Trophoblast cell (in vitro differentiated cells and primary cell): ENCODE results near the gene C1GALT1.
A peak's percentile ranks its signal among the peaks of the same experiment; 100 is the strongest.

Experiments used
- DNase-seq, 2 donors: peaks; one replicate each; pipeline ENCODE4 v3.0.0-alpha.2; 2016
- H2AFZ ChIP-seq: 2 replicates; pipeline ENCODE4 v1.6.1; 2013; ENCODE audit warnings: low read length, moderate library complexity, mild to moderate bottlenecking; ENCODE audit not compliant: insufficient read depth, poor library complexity
- H2AK5ac ChIP-seq: 2 replicates; pipeline ENCODE4 v1.6.1; 2013; ENCODE audit warnings: mild to moderate bottlenecking, low read length
- H2BK120ac ChIP-seq: 2 replicates; pipeline ENCODE4 v1.6.1; 2013; ENCODE audit warnings: low read length, mild to moderate bottlenecking, moderate library complexity; ENCODE audit not compliant: insufficient read depth, poor library complexity
- H2BK12ac ChIP-seq: 2 replicates; pipeline ENCODE4 v1.6.1; 2013; ENCODE audit warnings: mild to moderate bottlenecking, low read length, moderate library complexity
- H2BK5ac ChIP-seq: 2 replicates; pipeline ENCODE4 v1.6.1; 2013; ENCODE audit warnings: low read length, low read depth, moderate library complexity, mild to moderate bottlenecking; ENCODE audit not compliant: poor library complexity
- H3K14ac ChIP-seq: 2 replicates; pipeline ENCODE4 v1.6.1; 2013; ENCODE audit warnings: mild to moderate bottlenecking, low read length
- H3K18ac ChIP-seq: 2 replicates; pipeline ENCODE4 v1.6.1; 2013; ENCODE audit warnings: mild to moderate bottlenecking, low read length
- H3K23ac ChIP-seq: 2 replicates; pipeline ENCODE4 v1.6.1; 2013; ENCODE audit warnings: low read length
- H3K27ac ChIP-seq: 2 replicates; pipeline ENCODE4 v1.5.1; 2013; ENCODE audit warnings: low read depth, mild to moderate bottlenecking, inconsistent platforms, low read length, moderate library complexity
- H3K27me3 ChIP-seq: 2 replicates; pipeline ENCODE4 v1.6.1; 2013; ENCODE audit warnings: inconsistent platforms, mild to moderate bottlenecking, low read length, moderate library complexity; ENCODE audit not compliant: insufficient read depth
- H3K36me3 ChIP-seq, 2 experiments: 1 replicate in 1 of 2; 2 replicates in 1 of 2; pipeline ENCODE4 v1.6.1; 2013; ENCODE audit warnings: low read length in 2 of 2, mild to moderate bottlenecking in 2 of 2, moderate library complexity in 1 of 2; ENCODE audit not compliant: insufficient read depth in 2 of 2, control insufficient read depth in 1 of 2
- H3K4ac ChIP-seq: 2 replicates; pipeline ENCODE4 v1.6.1; 2013; ENCODE audit warnings: low read depth, mild to moderate bottlenecking, low read length, moderate library complexity
- H3K4me1 ChIP-seq, 2 experiments: 1 replicate in 1 of 2; 2 replicates in 1 of 2; pipeline ENCODE4 v1.6.1; 2013; ENCODE audit warnings: low read length in 2 of 2, mild to moderate bottlenecking in 2 of 2, moderate library complexity in 1 of 2; ENCODE audit not compliant: insufficient read depth in 2 of 2, control insufficient read depth in 1 of 2
- H3K4me2 ChIP-seq: 2 replicates; pipeline ENCODE4 v1.6.1; 2013; ENCODE audit warnings: inconsistent platforms, mild to moderate bottlenecking, low read length, moderate library complexity
- H3K4me3 ChIP-seq: 2 replicates; pipeline ENCODE4 v1.5.1; 2013; ENCODE audit warnings: mild to moderate bottlenecking, low read depth, low read length, inconsistent platforms
- H3K79me1 ChIP-seq: one replicate; pipeline ENCODE4 v1.6.1; 2013; ENCODE audit warnings: low read length
- H3K79me2 ChIP-seq: 2 replicates; pipeline ENCODE4 v1.6.1; 2013; ENCODE audit warnings: low read length, mild to moderate bottlenecking; ENCODE audit not compliant: control insufficient read depth, insufficient read depth, poor library complexity
- H3K9ac ChIP-seq: 2 replicates; pipeline ENCODE4 v1.6.1; 2013; ENCODE audit warnings: mild to moderate bottlenecking, low read length
- H3K9me3 ChIP-seq: 2 replicates; pipeline ENCODE4 v1.6.1; 2013; ENCODE audit warnings: low read depth, mild to moderate bottlenecking, control low read depth, inconsistent platforms, low read length; ENCODE audit not compliant: insufficient read depth
- H4K12ac ChIP-seq: 2 replicates; pipeline ENCODE4 v1.6.1; 2013; ENCODE audit warnings: low read depth, mild to moderate bottlenecking, low read length, moderate library complexity
- H4K8ac ChIP-seq: 2 replicates; pipeline ENCODE4 v1.6.1; 2013; ENCODE audit warnings: low read depth, mild to moderate bottlenecking, low read length, moderate library complexity
- H4K91ac ChIP-seq: one replicate; pipeline ENCODE4 v1.6.1; 2013; ENCODE audit warnings: low read depth, mild to moderate bottlenecking, low read length, moderate library complexity
- WGBS: extraction: QIAGEN DNeasy Blood & Tissue Kit; methylation state at CpG from one replicate; pipeline ENCODE4 v1.1.7; 2013; ENCODE audit warnings: missing lambda C conversion rate; ENCODE audit not compliant: insufficient read length, insufficient coverage; ENCODE audit errors: extremely low coverage; 5-methylcytosine and 5-hydroxymethylcytosine counted together

Gene C1GALT1

DNA sequence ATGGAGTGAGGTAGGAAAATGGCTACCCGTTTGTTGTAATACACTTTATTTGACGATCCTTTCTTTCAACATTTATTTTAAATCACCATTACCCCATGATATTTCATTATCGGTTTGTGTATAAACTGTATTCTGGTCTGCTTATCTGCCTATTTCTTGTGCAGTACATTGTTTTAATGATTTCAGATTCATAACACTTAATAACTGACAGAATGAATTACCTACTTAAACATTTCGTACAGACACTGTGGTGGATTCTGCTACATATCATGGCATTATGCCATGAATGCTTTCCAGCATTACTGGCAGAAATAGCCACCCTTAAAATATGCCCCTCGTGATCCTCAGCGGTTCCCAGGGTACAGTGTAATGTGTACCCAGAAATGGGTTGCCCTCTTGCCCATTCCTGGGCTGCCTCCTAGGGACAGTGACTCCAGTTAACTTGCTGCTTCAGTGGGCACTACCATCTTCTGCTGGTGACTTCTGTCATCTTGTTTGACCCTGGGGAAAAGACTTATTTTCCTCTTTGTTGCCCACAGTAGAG, 74.5 kb downstream of the C1GALT1 start:
- Histone ChIP-seq H3K27ac (no peak overlapping the region), H3K27me3 (no peaks in the 10 kb centered on the region), H3K23ac (no peak overlapping the region), H3K18ac (no peak overlapping the region), H3K36me3 (peaks cover 2 to 4% of the 10 kb centered on the region in 2 experiments), H3K79me2 (no peaks in the 10 kb centered on the region), H4K8ac (no peak overlapping the region), H2AFZ (no peak overlapping the region), H2BK120ac (no peak overlapping the region), H3K4me3 (no peak overlapping the region), H3K14ac (no peak overlapping the region), H3K9ac (no peak overlapping the region), H3K4ac (no peak overlapping the region), H2BK12ac (no peak overlapping the region), H4K91ac (no peak overlapping the region), H4K12ac (no peak overlapping the region), H2BK5ac (no peak overlapping the region), H3K4me2 (no peak overlapping the region), H3K9me3 (no peaks in the 10 kb centered on the region), H3K4me1 (peaks cover 5 to 18% of the 10 kb centered on the region in 2 experiments), H2AK5ac (no peak overlapping the region), H3K79me1 (peaks cover 4% of the 10 kb centered on the region)
- DNase-seq: no peak
- no CpG with 5 or more reads among the region's 6 CpGs for WGBS

DNA sequence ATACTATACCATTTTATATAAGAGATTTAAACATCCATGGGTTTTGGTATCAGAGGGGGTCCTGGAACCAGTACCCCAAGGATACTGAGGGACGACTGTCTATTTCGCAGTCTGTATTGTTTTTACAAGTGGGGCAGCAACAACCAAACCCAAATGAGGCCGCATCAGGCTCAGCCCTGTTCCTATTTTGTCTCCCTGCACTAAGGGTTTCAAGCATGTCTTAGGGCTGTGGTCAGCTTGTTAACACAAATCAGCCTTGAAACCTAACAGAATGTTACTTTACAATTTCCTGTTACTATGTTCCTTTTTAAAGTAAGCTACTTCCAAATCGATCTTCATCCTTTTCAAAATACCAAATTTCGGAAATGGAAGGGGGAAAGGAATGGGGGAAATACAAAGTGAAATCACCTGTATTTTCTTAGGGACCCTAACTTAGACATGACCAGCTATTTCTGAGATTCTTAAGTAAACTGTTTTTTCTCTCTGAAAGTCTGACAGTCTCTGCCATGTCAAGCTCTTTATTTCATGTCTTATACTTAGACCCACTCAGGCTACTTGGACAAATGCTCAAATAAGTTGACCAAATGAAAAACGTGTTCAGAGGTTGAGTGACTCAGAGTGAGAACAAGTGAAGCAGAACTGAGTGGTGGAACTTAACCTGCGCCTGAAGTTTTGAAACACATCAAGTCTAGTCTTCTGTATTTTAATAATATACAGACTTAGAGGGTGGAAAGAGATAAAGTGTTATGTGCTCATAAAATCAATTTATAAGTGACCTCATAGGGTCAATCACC, 75.8 kb downstream of the C1GALT1 start:
- H3K4ac ChIP-seq: no peak overlapping the region
- H3K79me2 ChIP-seq: no peaks in the 10 kb centered on the region
- H2BK120ac ChIP-seq: no peak overlapping the region
- H4K12ac ChIP-seq: no peak overlapping the region
- H3K9ac ChIP-seq: no peak overlapping the region
- peak in 1 of 2 donors; percentile 3 for DNase-seq
- H3K36me3 ChIP-seq: peaks cover 2 to 4% of the 10 kb centered on the region in 2 experiments
- no peak overlapping the region for H3K4me2 ChIP-seq
- H3K27ac ChIP-seq: no peak overlapping the region
- H4K91ac ChIP-seq: no peak overlapping the region
- no peaks in the 10 kb centered on the region for H3K9me3 ChIP-seq
- 100% methylated on average over 1 of the region's 7 CpGs for WGBS
- no peak overlapping the region for H3K14ac ChIP-seq
- peaks cover 5 to 18% of the 10 kb centered on the region in 2 experiments for H3K4me1 ChIP-seq
- peaks cover 6% of the 10 kb centered on the region for H3K79me1 ChIP-seq
- no peak overlapping the region for H2BK12ac ChIP-seq
- no peak overlapping the region for H4K8ac ChIP-seq
- no peak overlapping the region for H2AK5ac ChIP-seq
- H3K18ac ChIP-seq: no peak overlapping the region
- no peak overlapping the region for H3K23ac ChIP-seq
- no peaks in the 10 kb centered on the region for H3K27me3 ChIP-seq
- no peak overlapping the region for H3K4me3 ChIP-seq
- H2BK5ac ChIP-seq: no peak overlapping the region
- H2AFZ ChIP-seq: no peak overlapping the region

DNA sequence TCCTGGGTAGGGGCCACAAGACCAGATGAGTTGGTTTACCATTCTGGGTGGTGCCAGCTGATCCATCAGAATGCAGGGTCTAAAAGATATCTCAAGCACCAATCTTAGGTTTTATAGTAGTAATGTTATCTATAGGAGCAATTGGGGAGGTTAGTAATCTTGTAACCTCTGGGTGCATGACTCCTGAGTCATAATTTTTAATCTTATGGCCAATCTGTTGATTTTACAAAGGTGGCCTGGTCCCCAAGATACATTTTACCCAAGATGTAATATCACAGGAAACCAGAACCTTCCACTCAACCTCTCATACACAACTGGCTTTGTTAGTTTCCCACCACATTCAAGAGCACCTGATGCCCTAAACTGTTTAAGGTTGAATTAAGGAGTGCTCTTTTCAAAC, 79.5 kb downstream of the C1GALT1 start:
- H3K23ac ChIP-seq: no peak overlapping the region
- no peak overlapping the region for H2BK120ac ChIP-seq
- peaks cover 17% of the 10 kb centered on the region for H3K79me1 ChIP-seq
- no peak for DNase-seq
- H3K27me3 ChIP-seq: no peaks in the 10 kb centered on the region
- H3K36me3 ChIP-seq: peaks cover 2 to 4% of the 10 kb centered on the region in 2 experiments
- no peak overlapping the region for H4K12ac ChIP-seq
- H2AK5ac ChIP-seq: no peak overlapping the region
- no peak overlapping the region for H2AFZ ChIP-seq
- no peaks in the 10 kb centered on the region for H3K79me2 ChIP-seq
- H3K18ac ChIP-seq: no peak overlapping the region
- H4K8ac ChIP-seq: no peak overlapping the region
- peaks cover 26 to 35% of the 10 kb centered on the region in 2 experiments for H3K4me1 ChIP-seq
- no peak overlapping the region for H3K4me3 ChIP-seq
- H3K14ac ChIP-seq: no peak overlapping the region
- no peak overlapping the region for H3K4ac ChIP-seq
- no peak overlapping the region for H3K4me2 ChIP-seq
- no peak overlapping the region for H3K27ac ChIP-seq
- H2BK5ac ChIP-seq: no peak overlapping the region
- no peaks in the 10 kb centered on the region for H3K9me3 ChIP-seq
- no peak overlapping the region for H4K91ac ChIP-seq
- no peak overlapping the region for H3K9ac ChIP-seq
- no peak overlapping the region for H2BK12ac ChIP-seq

DNA sequence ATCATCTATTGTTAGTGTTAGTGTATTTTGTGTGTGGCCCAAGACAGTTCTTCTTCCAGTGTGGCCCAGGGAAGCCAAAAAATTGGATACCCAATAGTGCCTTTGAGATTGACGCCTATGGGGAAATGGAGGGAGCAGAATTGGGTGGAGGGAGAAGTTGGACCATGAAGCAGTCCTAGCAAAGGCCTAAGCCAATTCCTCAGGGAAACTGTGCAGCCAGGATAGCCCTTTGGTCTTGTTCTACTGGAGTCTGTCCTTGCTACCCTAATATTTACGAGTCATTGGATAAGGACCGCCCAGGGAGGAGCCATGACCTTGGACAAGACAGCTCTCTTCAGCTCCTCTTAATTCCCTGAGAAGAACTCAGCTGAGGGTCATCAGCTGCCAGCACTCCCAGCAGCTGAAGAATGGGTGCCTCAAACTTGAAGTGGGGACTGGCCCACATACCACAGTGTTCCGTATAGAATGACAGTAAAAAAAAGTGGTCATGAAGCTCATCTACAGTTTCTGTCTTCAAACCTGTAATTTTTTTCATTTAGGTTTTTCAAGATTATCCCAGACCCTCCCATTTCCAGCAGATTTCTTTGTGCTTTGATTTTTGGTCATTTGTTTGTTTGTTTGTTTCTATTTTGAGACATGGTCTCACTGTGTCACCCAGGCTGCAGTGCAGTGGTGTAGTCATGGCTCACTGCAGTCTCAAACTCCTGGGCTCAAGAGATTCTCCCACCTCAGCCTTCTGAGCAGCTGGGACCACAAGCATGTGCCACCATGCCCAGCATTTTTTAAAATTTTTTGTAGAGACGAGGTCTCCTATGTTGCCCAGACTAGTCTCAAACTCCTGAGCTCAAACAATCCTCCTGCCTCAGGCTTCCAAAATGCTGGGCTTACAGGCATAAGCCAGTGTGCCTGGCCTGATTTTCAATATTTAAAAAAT, 81.2 kb downstream of the C1GALT1 start:
- peaks cover 20% of the 10 kb centered on the region for H3K79me1 ChIP-seq
- no peak overlapping the region for H4K12ac ChIP-seq
- no peak overlapping the region for H3K9ac ChIP-seq
- H2BK12ac ChIP-seq: peak overlapping the region; percentile 26
- H3K27me3 ChIP-seq: no peaks in the 10 kb centered on the region
- no peaks in the 10 kb centered on the region for H3K9me3 ChIP-seq
- no peak overlapping the region for H2AFZ ChIP-seq
- peaks cover 27 to 35% of the 10 kb centered on the region in 2 experiments for H3K4me1 ChIP-seq
- no peak overlapping the region for H3K4ac ChIP-seq
- WGBS: no CpG with 5 or more reads among the region's 5 CpGs
- no peak overlapping the region for H3K4me3 ChIP-seq
- no peak overlapping the region for H4K8ac ChIP-seq
- no peak overlapping the region for H4K91ac ChIP-seq
- H2BK120ac ChIP-seq: no peak overlapping the region
- no peak overlapping the region for H3K27ac ChIP-seq
- H3K79me2 ChIP-seq: no peaks in the 10 kb centered on the region
- no peak overlapping the region for H3K23ac ChIP-seq
- no peak overlapping the region for H3K4me2 ChIP-seq
- peak in 1 of 2 donors; percentile 46 for DNase-seq
- H2BK5ac ChIP-seq: no peak overlapping the region
- peaks cover 2% of the 10 kb centered on the region in 2 experiments for H3K36me3 ChIP-seq
- H2AK5ac ChIP-seq: no peak overlapping the region
- no peak overlapping the region for H3K14ac ChIP-seq
- H3K18ac ChIP-seq: no peak overlapping the region
